Activated T-cell treated with anti-CD3 and anti-CD28 coated beads, Interleukin-2, amount 50 U/mL, for 1 hour (primary cell): ENCODE measurements around the gene SH3BP4.

Experiments
- DNase-seq: peaks from one replicate; pipeline ENCODE4 v3.0.0-alpha.2; 2020

Gene SH3BP4

GRCh38 chr2:235021752-235022151, 69.9 kb downstream of the SH3BP4 start:
- DNase-seq, result no peak

- DNase-seq, result no peak
These were observed 72.5 kb downstream of the SH3BP4 start for GRCh38 chr2:235024191-235024860.

- no peak for DNase-seq
These were observed 73.3 kb downstream of the SH3BP4 start for GRCh38 chr2:235024931-235025773.

- no peak for DNase-seq
These were observed 74.2 kb downstream of the SH3BP4 start for GRCh38 chr2:235025800-235026536.

GRCh38 chr2:235026649-235027557, 75.1 kb downstream of the SH3BP4 start:
- DNase-seq, result no peak

GRCh38 chr2:235027558-235028214, 75.9 kb downstream of the SH3BP4 start:
- no peak for DNase-seq

GRCh38 chr2:235028646-235029045, 76.8 kb downstream of the SH3BP4 start:
- no peak for DNase-seq

- DNase-seq, result no peak
These were observed 77.2 kb downstream of the SH3BP4 start for GRCh38 chr2:235029054-235029453.

- no peak for DNase-seq
These were observed 78.3 kb downstream of the SH3BP4 start for GRCh38 chr2:235030126-235030525.

- no peak for DNase-seq
These were observed 79.1 kb downstream of the SH3BP4 start for GRCh38 chr2:235030936-235031335.

GRCh38 chr2:235031686-235032373, 80.0 kb downstream of the SH3BP4 start:
- DNase-seq, result no peak

- DNase-seq, result no peak
These were observed 80.6 kb downstream of the SH3BP4 start for GRCh38 chr2:235032466-235032865.

GRCh38 chr2:235032949-235033348, 81.1 kb downstream of the SH3BP4 start:
- no peak for DNase-seq

- no peak for DNase-seq
These were observed 82.7 kb downstream of the SH3BP4 start for GRCh38 chr2:235034265-235035118.

- no peak for DNase-seq
These were observed 85.9 kb downstream of the SH3BP4 start for GRCh38 chr2:235037604-235038166.

GRCh38 chr2:235041221-235041917, 89.6 kb downstream of the SH3BP4 start:
- DNase-seq, result no peak

GRCh38 chr2:235041918-235042575, 90.2 kb downstream of the SH3BP4 start:
- no peak for DNase-seq
